WTC11 (cell line): Measurements from ENCODE around the gene LRRFIP1. TPM values are rescaled to one million over a fixed set of nuclear protein-coding genes. Genes with fewer than 3 reads are reported as not detected.

Experiments used
- ATAC-seq: fragments of 200-7000 bp; cut with Tn5 transposase; 2 replicates; pipeline ENCODE4 v1.10.0; 2021; ENCODE audit warnings: mild to moderate bottlenecking, moderate library complexity
- CTCF ChIA-PET: fragments of 300-600 bp; sonication (Branson Sonifier 250); formaldehyde crosslinking; loops from one replicate; lab custom pipeline; 2021; ENCODE audit warnings: antibody characterized with exemption; lab: Charles Lee
- POLR2A ChIA-PET: fragments of 350-600 bp; sonication (Branson Sonifier 250); formaldehyde crosslinking; loops from one replicate; lab custom pipeline; 2021; ENCODE audit warnings: antibody characterized with exemption; lab: Charles Lee
- DNase-seq: peaks from one replicate; pipeline ENCODE4 v3.0.0; 2021; ENCODE audit warnings: low spot score
- H3K27ac Mint-ChIP-seq: 2 replicates; pipeline ENCODE4 v1.8.0; 2021; ENCODE audit warnings: mixed read lengths
- H3K27me3 Mint-ChIP-seq: 2 replicates; pipeline ENCODE4 v1.8.0; 2021; ENCODE audit warnings: low read depth, mild to moderate bottlenecking, moderate library complexity, mixed read lengths
- H3K36me3 Mint-ChIP-seq: 2 replicates; pipeline ENCODE4 v1.8.0; 2021; ENCODE audit warnings: mixed read lengths
- H3K4me1 Mint-ChIP-seq: 2 replicates; pipeline ENCODE4 v1.8.0; 2022; ENCODE audit warnings: mixed read lengths
- H3K4me3 Mint-ChIP-seq: 2 replicates; pipeline ENCODE4 v1.8.0; 2021; ENCODE audit warnings: mild to moderate bottlenecking, moderate library complexity, mixed read lengths
- H3K9me3 Mint-ChIP-seq: 2 replicates; pipeline ENCODE4 v1.8.0; 2021; ENCODE audit warnings: mixed read lengths
- ATF3 ChIP-seq: sonication (generic); formaldehyde crosslinking; conservative IDR thresholded peaks from 2 replicates; pipeline ENCODE4 v1.8.1; 2022; ENCODE audit warnings: mild to moderate bottlenecking, missing genetic modification reagents
- ATF6 ChIP-seq: sonication (generic); formaldehyde crosslinking; IDR thresholded peaks from 2 replicates; pipeline ENCODE4 v1.8.1; 2023; ENCODE audit warnings: mild to moderate bottlenecking, missing genetic modification reagents
- CREM ChIP-seq: sonication (generic); formaldehyde crosslinking; IDR thresholded peaks from 2 replicates; pipeline ENCODE4 v1.8.1; 2022; ENCODE audit warnings: mild to moderate bottlenecking, missing genetic modification reagents, moderate library complexity
- E2F1 ChIP-seq: sonication (generic); formaldehyde crosslinking; IDR thresholded peaks from 2 replicates; pipeline ENCODE4 v1.8.0; 2022; ENCODE audit warnings: mild to moderate bottlenecking, missing genetic modification reagents
- ETV6 ChIP-seq: sonication (generic); formaldehyde crosslinking; IDR thresholded peaks from 2 replicates; pipeline ENCODE4 v1.8.1; 2022; ENCODE audit warnings: mild to moderate bottlenecking, missing genetic modification reagents
- FOXK1 ChIP-seq: sonication (generic); formaldehyde crosslinking; IDR thresholded peaks from 2 replicates; pipeline ENCODE4 v1.8.0; 2022; ENCODE audit warnings: mild to moderate bottlenecking, moderate library complexity, missing genetic modification reagents
- FOXP1 ChIP-seq: sonication (generic); formaldehyde crosslinking; IDR thresholded peaks from 2 replicates; pipeline ENCODE4 v1.8.0; 2022; ENCODE audit warnings: missing genetic modification reagents, mild to moderate bottlenecking, moderate library complexity, borderline replicate concordance
- GABPB1 ChIP-seq: sonication (generic); formaldehyde crosslinking; IDR thresholded peaks from 2 replicates; pipeline ENCODE4 v1.8.1; 2023; ENCODE audit warnings: mild to moderate bottlenecking, missing genetic modification reagents
- HMGA2 ChIP-seq: fragments of 250-450 bp; sonication (Bioruptor Pico); IDR thresholded peaks from 2 replicates; pipeline ENCODE4 v1.4.0; 2021; ENCODE audit warnings: mild to moderate bottlenecking, moderate library complexity
- IRF1 ChIP-seq: sonication (generic); formaldehyde crosslinking; IDR thresholded peaks from 2 replicates; pipeline ENCODE4 v1.8.0; 2023; ENCODE audit warnings: missing genetic modification reagents
- KAT7 ChIP-seq: sonication (generic); formaldehyde crosslinking; IDR thresholded peaks from 2 replicates; pipeline ENCODE4 v1.8.1; 2023; ENCODE audit warnings: missing genetic modification reagents, mild to moderate bottlenecking, borderline replicate concordance
- NFATC4 ChIP-seq: fragments of 250-450 bp; sonication (Bioruptor Pico); IDR thresholded peaks from 2 replicates; pipeline ENCODE4 v1.9.0; 2021; ENCODE audit warnings: mild to moderate bottlenecking
- NFYB ChIP-seq: sonication (generic); formaldehyde crosslinking; conservative IDR thresholded peaks from 2 replicates; pipeline ENCODE4 v1.8.0; 2022; ENCODE audit warnings: low read depth, missing genetic modification reagents
- NR2C2 ChIP-seq: sonication (generic); formaldehyde crosslinking; IDR thresholded peaks from 2 replicates; pipeline ENCODE4 v1.8.0; 2022; ENCODE audit warnings: mild to moderate bottlenecking, missing genetic modification reagents
- TEAD4 ChIP-seq: sonication (generic); formaldehyde crosslinking; IDR thresholded peaks from 2 replicates; pipeline ENCODE4 v1.8.0; 2022; ENCODE audit warnings: mild to moderate bottlenecking, missing genetic modification reagents
- ZBTB21 ChIP-seq: sonication (generic); formaldehyde crosslinking; IDR thresholded peaks from 2 replicates; pipeline ENCODE4 v1.8.1; 2023; ENCODE audit warnings: mild to moderate bottlenecking, missing genetic modification reagents, borderline replicate concordance
- ZMAT4 ChIP-seq: fragments of 250-450 bp; sonication (Bioruptor Pico); IDR thresholded peaks from 2 replicates; pipeline ENCODE4 v1.9.0; 2021; ENCODE audit warnings: mild to moderate bottlenecking
- ZNF121 ChIP-seq: sonication (generic); formaldehyde crosslinking; IDR thresholded peaks from 2 replicates; pipeline ENCODE4 v1.8.0; 2023; ENCODE audit warnings: missing genetic modification reagents
- ZNF425 ChIP-seq: fragments of 250-450 bp; sonication (Bioruptor Pico); conservative IDR thresholded peaks from 2 replicates; pipeline ENCODE4 v1.9.0; 2021; ENCODE audit warnings: mild to moderate bottlenecking
- ZSCAN18 ChIP-seq: fragments of 250-450 bp; sonication (Bioruptor Pico); IDR thresholded peaks from 2 replicates; pipeline ENCODE4 v2.1.2; 2022; ENCODE audit warnings: mild to moderate bottlenecking, moderate library complexity
- total RNA-seq: library from RNA; stranded (reverse); gene quantifications from 3 replicates; pipeline ENCODE4 v1.2.3, GENCODE V29; 2021

The LRRFIP1 gene
- total RNA-seq, 1 experiment from 2014 or later = 88.4 TPM

- Mint-ChIP-seq H3K27me3 (no peaks in the 10 kb centered on the region), H3K4me3 (no peak overlapping the region), H3K27ac (no peak overlapping the region), H3K36me3 (peaks cover 75% of the 10 kb centered on the region), H3K9me3 (no peaks in the 10 kb centered on the region), H3K4me1 (no peaks in the 10 kb centered on the region)
- TF ChIP-seq ETV6 = no peak
- no peak for TF ChIP-seq FOXK1
- no peak for TF ChIP-seq NFATC4 (CRISPR knock-in tag)
- TF ChIP-seq HMGA2 (CRISPR knock-in tag) = no peak
- no peak for TF ChIP-seq KAT7
- TF ChIP-seq CREM (CRISPR knock-in tag) = no peak
- TF ChIP-seq TEAD4 (CRISPR knock-in tag) = no peak
- TF ChIP-seq GABPB1 = no peak
- TF ChIP-seq ZNF121 (CRISPR knock-in tag) = no peak
- TF ChIP-seq ATF3 (CRISPR knock-in tag) = no peak
- no peak for TF ChIP-seq ZBTB21 (CRISPR knock-in tag)
- no peak for TF ChIP-seq ZNF425 (CRISPR knock-in tag)
- no peak for TF ChIP-seq ATF6 (CRISPR knock-in tag)
- no peak for TF ChIP-seq ZSCAN18 (CRISPR knock-in tag)
- no peak for TF ChIP-seq FOXP1
- TF ChIP-seq ZMAT4 (CRISPR knock-in tag) = no peak
- no peak for TF ChIP-seq E2F1 (CRISPR knock-in tag)
- no peak for TF ChIP-seq NFYB (CRISPR knock-in tag)
- no peak for TF ChIP-seq NR2C2
- ChIA-PET POLR2A (no interaction called here), CTCF (interaction anchor here (1.7 to 2.9 kb wide), 2 partner anchors 13 to 17 kb away, joined by 4 to 10 read pairs; no protein-coding TSS in a partner anchor)
- DNase-seq (no peak), ATAC-seq (no peak)
These were observed 130.2 kb downstream of the LRRFIP1 start for GRCh38 chr2:237757616-237758015.

GRCh38 chr2:237758185-237758584 lies 130.8 kb downstream of the LRRFIP1 start:
- no peaks in the 10 kb centered on the region for H3K4me1 Mint-ChIP-seq
- CTCF ChIA-PET = interaction anchor here (1.7 to 2.9 kb wide), 2 partner anchors 13 to 17 kb away, joined by 4 to 10 read pairs; no protein-coding TSS in a partner anchor
- no peak for TF ChIP-seq IRF1
- ATAC-seq (no peak), DNase-seq (no peak)
- no peak overlapping the region for H3K27ac Mint-ChIP-seq
- H3K4me3 Mint-ChIP-seq = no peak overlapping the region
- no peaks in the 10 kb centered on the region for H3K9me3 Mint-ChIP-seq
- no peaks in the 10 kb centered on the region for H3K27me3 Mint-ChIP-seq
- H3K36me3 Mint-ChIP-seq = peaks cover 75% of the 10 kb centered on the region
- POLR2A ChIA-PET = no interaction called here
